GM18511 (cell line): ENCODE measurements around the gene DPYSL5.
"Not testable (repeated sequence)": the region's sequence is repeated elsewhere in the genome, so short reads cannot be mapped to it uniquely, and the experiment has no call there.

Source experiments
- ATAC-seq: cut with Tn5 transposase; IDR thresholded peaks from one replicate; pipeline ENCODE4 v1.9.1; 2021; ENCODE audit warnings: mild to moderate bottlenecking, moderate library complexity; ENCODE audit not compliant: unreplicated experiment

DPYSL5 gene, protein sequence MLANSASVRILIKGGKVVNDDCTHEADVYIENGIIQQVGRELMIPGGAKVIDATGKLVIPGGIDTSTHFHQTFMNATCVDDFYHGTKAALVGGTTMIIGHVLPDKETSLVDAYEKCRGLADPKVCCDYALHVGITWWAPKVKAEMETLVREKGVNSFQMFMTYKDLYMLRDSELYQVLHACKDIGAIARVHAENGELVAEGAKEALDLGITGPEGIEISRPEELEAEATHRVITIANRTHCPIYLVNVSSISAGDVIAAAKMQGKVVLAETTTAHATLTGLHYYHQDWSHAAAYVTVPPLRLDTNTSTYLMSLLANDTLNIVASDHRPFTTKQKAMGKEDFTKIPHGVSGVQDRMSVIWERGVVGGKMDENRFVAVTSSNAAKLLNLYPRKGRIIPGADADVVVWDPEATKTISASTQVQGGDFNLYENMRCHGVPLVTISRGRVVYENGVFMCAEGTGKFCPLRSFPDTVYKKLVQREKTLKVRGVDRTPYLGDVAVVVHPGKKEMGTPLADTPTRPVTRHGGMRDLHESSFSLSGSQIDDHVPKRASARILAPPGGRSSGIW

DNA sequence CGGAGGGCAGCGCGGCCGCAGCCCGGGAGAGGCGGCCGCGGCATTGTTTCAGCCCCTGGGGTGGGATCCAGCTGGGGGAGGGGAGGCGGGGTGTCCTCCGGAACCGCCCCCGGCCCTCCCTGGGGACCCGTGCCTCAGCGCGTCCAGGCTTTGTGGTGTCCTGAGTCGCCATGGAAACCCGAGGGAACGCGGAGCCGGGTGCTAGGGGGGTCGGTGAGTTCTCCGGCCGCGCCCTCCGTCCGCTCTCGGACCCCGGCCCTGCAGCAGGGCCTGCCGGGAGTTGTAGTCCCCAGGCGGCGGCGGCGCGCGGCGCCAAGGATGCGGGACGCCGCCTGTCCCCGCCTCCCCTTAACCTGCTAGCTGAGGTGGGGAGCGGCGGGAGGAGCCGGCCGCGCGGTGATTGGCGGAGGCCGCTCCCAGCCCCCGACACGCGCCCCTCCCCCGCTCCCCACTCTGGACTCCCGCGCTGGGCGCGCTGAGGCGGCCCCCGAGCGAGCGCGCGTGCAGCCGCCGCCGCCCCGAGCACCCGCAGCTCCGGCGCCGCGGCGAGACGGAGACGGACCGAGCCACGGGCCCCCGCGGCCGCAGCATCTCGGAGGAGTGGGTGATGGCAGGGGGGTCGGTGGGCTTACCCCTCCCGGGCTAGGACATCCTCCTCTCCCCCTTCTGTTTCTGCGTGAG lies at the start of gene DPYSL5:
TSS of gene DPYSL5 (plus strand) at position 478 of the 681 bp plus-strand sequence. CDS start 50,368 bp downstream, outside the sequence.
- ATAC-seq, result no peak

DNA sequence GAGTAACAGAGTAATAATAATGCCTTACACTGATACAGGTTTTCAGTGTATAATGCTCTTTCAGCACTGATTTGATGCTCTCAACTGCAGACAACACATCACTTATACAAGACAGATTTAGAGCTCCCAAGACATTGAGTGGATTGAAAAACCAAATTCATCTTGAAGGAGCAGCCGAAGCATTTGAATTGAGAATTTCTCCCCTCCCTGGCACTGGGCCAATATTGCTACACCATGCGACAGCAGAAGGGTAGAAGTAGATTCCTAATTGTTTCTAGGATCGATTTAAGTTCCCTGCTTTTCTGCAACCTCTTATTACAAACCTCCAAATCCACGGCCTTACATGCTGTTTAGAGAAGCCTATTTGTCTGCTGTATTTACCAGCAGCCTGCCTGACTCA lies 46.6 kb upstream of the DPYSL5 start:
- ATAC-seq, result no peak

DNA sequence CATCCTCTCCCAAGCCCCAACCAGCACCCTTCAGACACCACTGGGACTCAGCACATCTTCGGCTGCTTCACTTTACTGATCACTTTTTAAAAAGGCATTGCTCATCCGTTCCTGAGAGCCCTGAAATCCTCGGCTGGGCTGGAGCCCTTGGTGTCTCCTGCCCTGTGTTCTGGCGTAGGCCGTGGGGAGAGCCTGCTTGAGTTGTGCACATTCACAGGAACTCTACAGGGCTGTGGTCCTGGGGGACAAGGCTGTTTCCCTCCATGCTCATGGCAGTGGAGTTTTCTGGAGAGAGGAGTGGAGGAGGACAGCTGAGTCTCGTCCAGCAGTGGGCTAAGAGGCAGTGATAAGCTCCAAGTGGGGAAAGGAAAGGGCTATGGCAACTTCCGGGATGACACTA lies 46.1 kb upstream of the DPYSL5 start:
- no peak for ATAC-seq

- ATAC-seq, result no peak
Observed at GRCh38 chr2:26805241-26805676, 42.7 kb upstream of the DPYSL5 start.

DNA sequence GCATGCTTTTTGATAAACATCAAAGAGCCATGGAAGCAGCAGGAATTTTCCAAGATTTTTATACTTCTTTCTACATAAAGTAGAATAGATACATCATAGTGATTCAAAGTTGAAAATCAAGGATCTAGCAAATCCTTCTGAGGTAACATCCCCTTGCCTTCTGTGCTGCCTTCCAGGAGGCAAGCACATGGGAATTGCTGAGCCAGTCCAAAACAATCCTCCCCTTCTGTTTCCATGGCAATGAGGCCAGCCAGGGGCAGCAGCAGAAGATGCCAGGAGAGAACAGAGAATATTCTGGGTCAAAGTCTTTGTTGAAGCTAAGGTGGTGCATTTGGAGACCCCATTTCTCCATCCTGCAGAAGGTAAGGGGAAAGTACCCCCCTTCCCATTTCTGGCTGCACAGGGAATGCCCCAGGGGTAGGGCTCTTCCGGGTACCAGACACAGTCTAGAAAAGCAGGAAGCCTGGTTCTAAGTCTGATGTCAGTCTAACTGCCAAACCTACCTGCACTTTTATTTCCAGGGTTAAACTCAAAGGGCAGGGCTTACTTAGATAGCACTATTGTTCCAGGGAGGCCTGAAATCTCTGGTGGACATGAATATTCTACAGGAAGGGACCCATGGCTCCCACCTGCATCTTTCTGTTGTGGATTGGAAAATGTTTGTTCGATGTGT lies 40.0 kb upstream of the DPYSL5 start:
- ATAC-seq, result no peak

DNA sequence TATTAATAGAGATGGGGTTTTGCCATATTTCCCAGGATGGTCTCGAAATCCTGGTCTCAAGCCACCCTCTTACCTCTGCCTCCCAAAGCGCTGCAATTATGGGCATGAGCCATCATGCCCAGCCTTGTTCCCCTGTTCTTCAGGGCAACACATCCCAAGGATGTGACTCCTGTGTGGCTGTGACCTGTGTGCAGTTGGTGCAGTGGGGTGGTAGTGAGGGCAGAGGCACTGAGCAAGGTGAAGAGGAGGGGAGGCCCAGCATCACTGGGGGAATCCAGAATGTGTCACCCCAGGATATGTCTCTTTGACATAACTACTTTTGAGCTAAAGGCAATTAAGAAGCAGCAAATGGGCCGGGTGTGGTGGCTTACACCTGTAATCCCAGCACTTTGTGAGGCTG lies 38.7 kb upstream of the DPYSL5 start:
- ATAC-seq, result no peak

DNA sequence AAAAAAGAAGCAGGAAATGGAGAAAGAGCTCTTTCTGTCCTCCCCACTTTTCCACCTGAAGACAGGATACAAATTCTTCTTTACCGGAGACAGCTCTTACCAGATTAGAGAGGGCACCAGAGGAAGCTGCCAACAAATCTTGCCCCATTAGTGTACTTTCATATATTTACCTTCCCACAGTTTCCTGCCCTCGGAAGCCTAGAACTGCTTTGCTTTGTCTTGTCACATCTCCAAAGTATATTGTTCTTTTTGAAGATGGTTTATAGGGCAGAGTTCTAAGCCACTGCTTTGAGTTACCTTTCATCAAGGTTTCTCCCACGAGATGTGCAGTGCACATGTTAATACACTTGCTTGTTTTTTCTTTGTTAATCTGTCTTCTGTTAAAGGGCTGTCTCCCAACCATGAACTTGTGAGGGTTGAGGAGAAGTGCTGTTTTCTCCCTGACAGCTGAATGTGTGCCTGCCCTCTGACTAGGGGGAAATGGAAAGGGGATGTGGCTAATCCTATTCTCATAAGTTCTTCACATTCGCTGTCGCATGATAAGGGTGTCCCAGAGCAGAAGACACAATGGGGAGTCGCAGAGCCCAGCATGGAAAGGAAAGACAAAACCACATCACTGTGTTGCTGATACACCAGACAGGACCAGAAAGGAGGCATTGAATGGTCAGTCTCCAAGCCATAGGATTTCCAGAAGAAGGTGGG lies 37.9 kb upstream of the DPYSL5 start:
- no peak for ATAC-seq

GRCh38 chr2:26811261-26811660 lies 36.7 kb upstream of the DPYSL5 start:
- no peak for ATAC-seq

GRCh38 chr2:26811791-26812694 lies 35.9 kb upstream of the DPYSL5 start:
- ATAC-seq, result no peak

DNA sequence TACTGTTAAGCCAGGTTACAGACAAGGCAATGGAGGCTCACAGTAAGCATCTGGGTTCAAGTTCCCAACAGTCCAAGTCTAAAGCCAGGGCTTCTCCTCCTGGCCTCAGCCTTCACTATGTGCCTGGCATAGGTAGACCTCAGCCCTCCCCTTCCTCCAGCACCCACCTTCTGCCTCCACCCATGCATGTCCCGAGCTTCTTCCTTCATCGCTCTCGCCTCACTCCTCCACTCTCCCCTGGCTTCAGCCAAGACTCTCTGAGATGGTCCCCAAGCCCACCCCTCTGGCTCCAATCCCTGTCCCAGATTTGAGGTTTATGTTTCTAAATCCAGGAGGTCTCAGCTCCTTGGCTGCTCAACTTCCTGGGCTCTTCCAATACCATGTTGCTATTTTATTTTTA lies 35.2 kb upstream of the DPYSL5 start:
- ATAC-seq, result no peak

- ATAC-seq, result not testable (repeated sequence)
Observed at GRCh38 chr2:26814072-26814765, 33.7 kb upstream of the DPYSL5 start.

- ATAC-seq, result no peak
Observed at GRCh38 chr2:26816893-26817292, 31.0 kb upstream of the DPYSL5 start.

DNA sequence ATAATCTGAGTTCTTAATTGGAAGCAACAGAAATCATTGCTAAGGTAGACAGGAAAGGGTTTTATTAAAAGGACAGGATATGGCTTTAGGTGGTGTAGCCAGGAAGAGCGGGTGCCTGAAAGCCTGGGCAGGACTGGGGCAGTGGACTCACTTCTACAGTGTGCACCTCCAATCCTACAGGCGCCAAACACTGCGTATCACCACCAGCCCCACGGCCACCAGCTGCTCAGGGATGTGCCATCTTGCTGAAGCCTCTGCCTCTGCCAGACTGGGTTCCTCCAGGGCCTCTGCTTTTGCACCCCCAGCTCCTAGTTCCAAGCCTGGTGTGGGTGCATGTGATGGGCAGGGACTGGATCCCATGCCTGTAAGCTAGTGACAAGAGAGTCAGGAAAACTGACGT lies 29.7 kb upstream of the DPYSL5 start:
- no peak for ATAC-seq

DNA sequence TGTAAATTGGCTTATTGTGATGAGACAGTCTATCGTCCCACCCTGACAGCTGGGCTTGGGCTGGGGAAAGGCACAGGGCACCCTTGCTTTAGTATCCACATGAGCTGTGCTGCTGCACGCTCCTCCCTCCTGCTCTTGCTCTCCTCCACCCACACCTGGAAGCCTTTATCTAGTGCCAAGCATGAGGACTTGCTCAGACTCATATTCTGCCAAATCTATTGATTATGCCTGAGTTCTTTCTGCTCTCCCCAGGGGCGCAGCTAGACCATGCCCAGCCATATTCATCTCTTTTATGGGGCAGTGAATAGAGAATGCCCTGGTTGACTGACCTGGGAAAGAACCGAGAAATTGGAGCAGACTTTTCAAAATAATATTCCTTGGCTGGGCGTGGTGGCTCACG lies 29.0 kb upstream of the DPYSL5 start:
- ATAC-seq, result no peak

- ATAC-seq, result no peak
Observed at GRCh38 chr2:26820932-26821331, 27.0 kb upstream of the DPYSL5 start.

- no peak for ATAC-seq
Observed at GRCh38 chr2:26822877-26823276, 25.1 kb upstream of the DPYSL5 start.

GRCh38 chr2:26838121-26838906 lies 9.6 kb upstream of the DPYSL5 start:
- ATAC-seq, result no peak

DNA sequence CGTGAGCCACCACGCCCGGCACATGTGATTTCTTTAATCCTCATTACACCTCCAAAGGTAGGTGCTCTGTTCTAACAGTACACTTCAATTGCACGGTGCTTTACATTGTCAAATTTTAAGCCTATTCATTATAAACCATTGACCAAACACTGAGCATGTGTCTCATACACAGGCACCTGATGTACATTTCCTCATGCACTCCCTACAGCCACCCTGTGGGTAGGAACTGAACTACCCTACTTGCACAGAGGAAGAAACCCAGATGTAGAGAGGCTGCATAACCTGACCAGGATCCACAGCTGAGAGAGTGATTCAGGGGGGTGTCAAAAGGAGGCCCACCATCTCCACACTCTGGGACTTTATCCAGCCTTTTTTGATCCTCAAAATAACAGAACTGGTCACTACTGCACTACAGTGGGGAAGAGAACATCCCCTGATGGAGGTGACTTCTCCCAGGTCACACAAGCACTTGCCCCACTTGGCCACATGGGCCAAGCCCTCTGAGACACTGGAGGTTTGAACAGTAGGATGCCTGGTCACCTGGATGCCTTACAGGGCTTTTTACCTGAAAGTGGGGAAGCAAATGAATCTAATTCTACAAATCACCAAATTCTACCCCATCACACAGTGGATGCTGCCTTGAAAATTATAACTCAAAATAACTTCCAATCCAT lies 6.9 kb upstream of the DPYSL5 start:
- no peak for ATAC-seq
